HS-27A (cell line): ENCODE measurements around the gene CORO2B.

ENCODE experiments used
- DNase-seq: peaks from one replicate; pipeline ENCODE4 v3.0.0-alpha.2; 2012; ENCODE audit warnings: low read depth, missing footprints

The CORO2B gene

DNA sequence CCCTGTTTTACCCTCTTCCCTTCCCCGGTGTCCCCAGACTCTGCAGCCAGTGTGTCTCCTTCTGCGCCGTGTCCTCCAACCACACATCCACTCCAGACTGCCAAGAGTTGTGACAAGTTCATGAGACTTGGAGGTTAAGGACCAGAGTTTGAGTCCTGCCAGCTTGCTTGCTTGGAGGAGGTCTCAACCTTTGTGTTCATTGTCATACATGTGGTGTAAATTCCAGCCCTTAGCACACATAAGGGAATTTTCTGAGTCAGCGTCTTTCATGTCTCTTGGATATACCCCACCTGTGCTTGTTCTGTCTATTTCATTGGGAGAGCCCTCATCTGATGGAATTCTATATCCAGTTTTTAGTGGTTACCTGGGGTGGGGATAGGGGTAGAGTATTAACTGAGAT lies 13.3 kb downstream of the CORO2B start:
- DNase-seq = no peak

DNA sequence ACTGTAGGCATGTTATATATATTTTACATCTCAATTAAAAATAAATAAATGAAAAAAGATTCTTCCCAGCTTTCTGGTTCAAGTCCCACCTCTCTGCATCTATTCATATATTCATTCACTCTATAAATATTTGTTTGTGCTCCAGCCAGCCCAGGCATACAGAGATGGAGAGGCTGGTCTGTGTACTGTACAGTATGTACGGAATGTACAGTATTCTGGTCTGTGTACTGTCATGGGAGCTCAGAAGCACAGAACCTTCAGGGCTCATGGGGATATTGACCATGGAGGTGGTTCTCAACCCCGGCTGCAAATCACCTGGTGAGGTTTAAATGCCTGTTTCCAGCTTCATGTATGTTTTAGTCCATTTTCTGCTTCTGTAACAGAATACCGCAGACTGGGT lies 13.8 kb downstream of the CORO2B start:
- DNase-seq = no peak

DNA sequence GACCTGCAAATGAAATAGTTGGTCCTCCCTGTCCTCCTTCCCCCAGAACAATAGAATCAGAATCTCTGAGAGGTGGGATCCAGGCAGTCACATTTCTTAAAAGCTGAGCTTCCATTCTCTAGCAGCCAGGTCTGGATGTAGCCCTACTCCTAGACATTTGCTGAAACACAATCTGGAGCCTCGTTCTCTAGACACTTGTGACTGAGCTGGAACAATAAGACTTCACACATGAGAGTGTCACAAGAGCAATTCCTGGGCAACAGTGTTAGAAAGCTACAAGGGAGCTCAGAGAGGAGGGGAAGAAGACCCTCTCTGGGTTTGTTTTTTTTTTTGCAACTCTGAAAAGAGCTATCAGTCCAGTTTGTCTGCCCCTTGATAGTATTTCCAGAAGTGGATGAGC lies 14.5 kb downstream of the CORO2B start:
- no peak for DNase-seq

DNA sequence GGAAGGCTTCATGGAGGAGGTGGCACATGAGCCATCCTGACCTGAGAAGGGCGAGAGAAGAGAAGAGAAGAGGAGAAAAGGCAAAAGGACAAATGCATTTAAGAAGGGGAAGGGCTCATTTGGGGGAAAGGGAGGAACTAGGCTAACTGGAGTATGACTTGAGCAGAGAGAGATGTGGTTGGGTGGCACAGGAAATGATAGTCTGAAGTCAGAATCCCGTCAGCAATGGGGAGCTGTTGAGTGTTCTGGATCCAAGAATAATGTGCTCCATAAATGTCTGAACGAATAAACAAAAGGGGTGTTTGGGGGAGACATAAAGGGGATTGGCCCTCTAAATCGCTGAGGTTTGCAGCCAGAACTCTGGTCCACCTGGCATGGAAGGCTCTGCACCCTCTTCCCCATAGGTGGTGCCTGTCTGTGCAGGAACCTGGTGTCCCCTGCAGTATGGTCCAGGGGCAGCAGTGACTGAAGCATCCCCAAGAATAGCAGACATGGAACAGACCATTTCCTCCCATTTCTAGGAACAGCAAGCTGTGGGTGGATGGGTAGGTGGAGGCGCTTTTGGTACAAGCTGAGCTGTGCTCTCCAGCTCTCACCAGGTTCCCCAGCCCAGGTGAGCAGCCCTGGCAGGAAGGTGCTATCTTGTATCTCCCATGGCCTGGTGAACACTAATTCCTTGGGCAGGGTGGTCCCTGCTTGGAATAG lies 15.2 kb downstream of the CORO2B start:
- no peak for DNase-seq

DNA sequence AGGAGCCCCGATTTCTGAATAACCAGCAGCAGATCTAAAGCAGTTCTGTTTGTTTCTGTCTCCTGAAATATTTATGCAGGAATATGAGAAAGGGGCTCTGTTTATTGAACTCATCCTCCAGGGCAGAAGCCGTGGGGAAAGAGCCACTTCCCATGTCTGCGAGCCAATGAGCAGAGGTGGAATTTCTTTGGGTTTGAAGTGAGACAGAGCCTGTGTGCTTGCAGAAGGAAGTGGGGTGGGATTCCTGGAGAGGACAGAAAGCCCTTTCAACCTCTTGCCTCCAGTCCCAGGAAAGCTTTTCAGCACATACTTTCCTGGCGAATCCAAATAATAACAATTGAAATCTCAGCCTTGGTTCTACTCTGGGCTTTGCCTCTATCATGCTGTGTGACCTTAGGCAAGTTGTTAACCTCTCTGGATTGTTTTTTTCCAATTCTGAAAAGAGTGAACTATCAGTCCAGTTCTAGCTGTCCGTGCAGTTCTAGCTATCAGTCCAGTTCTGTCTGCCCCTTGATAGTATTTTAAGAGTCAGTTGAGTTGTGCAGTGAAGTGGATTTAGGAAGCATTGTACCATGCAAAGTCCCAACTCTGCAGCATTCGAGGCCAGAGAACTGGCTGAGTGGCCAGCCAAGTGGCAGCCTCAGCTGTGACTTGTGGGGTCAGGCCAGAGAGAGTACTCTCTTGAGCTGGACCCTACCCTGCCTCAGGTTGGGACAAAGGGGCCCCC lies 15.9 kb downstream of the CORO2B start:
- no peak for DNase-seq

DNA sequence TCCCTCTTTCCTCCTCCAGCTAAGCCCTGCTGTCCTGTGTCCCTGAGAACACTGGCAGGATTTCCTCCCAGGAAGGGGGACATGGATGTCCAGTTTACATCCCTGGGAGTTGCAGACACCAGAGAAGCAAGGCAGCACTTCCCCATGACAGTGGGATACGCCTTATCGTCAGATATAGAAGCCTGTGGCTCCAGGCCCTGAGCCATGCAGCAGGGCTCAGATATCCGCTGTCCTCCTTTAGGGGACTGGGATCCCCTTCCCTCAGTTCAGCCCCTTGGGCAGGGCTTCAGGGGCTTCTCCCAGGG lies 16.4 kb downstream of the CORO2B start:
- no peak for DNase-seq

DNA sequence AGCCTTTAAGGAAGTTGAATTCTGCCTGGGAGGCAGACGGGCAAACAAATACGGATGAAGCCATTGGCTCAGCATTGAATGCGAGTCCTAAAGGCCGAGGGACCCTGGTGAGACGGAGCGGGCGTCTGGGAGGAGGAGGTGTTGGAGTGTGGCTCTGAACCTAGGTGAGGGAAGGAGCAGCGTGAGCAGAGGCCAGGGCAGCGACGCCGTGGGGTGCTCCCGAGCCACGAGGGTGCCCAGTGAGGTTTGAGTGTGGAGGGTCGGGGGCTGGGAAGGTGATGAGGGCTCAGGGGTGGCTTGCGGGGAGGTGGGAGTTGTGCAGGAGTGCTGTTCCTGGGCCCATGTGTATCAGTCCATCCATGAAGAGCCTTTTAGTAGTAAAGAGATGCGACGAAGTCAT lies 17.0 kb downstream of the CORO2B start:
- DNase-seq = no peak

DNA sequence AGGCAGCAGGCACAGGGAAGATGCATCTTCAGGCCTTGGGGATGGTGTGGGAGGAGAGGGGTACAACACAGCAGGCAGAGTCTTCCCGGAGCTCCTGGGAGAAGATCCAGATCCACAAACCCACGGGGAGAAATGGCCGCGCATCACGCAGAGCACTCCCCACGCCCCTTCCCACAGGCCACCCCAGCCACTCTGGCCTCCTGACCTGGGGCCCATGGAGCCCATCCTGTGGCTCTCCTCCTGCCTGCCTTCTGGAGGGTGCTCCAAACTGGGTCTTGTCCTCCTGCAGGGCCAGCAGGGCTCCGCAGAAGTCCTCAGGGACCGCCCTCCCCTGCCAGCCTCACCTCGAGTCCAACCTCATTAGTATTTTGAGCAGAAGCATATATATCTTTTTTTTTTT lies 17.9 kb downstream of the CORO2B start:
- DNase-seq = no peak

DNA sequence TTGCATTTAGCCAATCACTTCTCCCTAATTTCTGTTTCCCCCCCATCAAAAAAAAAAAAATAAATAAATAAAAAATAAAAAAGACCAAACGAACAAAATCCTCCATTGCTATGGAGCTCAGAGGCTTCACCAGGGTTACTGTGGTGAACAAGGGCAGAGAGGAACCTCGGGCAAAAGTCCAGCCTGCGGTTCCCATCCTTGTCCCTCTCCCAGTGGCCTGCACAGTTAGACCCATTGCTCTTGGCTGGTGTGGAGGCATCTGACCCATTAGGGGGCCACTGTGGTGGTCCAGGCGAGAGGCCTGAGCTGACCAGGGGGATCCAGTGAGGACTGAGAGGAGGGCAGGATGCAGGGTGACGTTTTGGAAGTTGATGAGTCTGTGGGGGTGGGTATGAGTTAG lies 18.8 kb downstream of the CORO2B start:
- DNase-seq = no peak

DNA sequence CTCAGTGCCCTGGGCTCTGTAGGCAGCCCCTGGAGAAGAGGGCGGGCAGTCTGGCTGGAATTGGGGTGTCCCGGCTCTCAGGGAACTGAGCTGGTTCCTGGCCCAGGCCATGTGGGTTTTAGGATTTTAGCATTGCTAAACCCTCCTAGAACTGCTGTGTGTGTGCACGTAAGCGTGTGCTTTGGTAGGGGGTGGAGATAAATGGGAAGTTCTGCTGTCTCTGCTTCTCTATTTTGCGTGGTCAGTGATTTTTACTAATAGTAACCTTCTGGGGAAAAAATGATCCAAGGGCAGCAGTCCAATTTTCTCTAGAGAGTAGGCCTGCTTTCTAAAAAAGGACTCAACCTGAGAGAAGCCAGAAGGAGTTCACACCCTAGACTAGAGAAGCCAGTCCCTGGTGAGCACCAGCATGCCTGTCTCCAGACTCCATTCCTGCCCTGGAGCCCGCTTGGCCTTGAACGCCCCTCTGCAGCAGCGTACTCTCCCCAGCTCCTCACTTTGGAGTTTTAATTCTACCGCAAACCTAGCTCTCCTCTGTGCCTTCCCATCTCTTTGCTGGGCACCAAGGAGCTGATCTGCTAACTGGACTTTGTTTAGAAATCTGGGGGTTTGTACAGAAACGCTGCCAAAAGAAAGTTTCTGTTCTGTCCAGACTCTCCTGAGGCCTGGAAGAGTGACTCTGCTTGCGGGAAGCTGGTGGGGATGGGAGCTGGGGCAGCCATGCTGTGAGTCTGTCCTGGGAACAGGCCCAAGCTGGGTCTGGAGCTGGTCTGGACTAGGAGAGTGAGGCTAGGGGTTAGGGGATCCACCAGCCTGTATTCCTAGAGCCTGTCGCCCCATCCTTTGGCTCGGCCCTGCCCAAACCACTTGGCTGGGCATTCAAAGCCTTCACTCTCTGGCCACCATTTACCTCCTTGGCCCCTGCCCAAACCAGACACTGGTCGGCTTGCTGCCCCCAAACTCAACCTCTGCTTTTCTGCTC lies 19.7 kb downstream of the CORO2B start:
- DNase-seq = no peak

DNA sequence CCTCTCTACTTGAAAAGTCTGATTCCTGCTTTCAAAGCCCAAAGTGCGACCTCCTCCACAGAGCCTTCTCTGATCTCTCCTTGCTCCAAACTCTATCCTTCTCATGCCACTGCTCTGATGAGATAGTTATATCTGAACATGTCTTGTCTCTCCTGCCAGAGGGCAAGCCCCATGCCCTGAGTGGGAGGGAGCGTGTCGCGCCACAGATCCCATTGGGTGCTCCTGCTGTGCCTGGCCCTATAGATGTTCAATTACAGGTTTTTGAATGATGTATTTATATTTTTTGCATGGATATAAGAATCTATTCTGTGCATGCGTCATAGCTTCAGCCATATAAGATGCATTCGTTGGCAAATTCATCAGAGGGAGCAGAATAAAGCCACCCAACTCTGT lies 20.4 kb downstream of the CORO2B start:
- DNase-seq = no peak

DNA sequence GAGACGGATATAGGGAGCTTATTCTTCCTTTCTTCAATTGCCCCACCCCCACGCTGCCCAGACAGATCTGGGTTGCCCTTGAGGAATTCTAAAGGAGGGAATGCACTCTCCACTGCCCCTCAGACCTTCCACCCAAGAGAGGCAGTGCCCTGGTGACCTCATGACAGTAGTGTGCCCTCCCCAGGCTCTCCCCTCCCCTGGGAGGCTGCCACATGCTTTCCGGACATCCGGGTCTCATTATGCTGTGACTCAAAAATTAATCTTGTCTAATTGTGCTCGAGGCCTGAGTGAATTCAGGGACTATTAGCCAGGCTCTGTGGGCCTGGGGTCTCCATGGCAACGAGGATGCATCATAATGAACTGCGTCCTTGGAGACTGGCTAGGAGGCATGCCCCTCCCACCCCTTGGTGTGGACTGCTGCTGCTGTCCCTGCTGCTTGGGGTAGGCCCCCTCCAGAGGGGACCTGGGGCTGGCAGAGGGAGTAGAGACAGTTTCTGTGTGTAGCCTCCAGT lies 20.8 kb downstream of the CORO2B start:
- no peak for DNase-seq

DNA sequence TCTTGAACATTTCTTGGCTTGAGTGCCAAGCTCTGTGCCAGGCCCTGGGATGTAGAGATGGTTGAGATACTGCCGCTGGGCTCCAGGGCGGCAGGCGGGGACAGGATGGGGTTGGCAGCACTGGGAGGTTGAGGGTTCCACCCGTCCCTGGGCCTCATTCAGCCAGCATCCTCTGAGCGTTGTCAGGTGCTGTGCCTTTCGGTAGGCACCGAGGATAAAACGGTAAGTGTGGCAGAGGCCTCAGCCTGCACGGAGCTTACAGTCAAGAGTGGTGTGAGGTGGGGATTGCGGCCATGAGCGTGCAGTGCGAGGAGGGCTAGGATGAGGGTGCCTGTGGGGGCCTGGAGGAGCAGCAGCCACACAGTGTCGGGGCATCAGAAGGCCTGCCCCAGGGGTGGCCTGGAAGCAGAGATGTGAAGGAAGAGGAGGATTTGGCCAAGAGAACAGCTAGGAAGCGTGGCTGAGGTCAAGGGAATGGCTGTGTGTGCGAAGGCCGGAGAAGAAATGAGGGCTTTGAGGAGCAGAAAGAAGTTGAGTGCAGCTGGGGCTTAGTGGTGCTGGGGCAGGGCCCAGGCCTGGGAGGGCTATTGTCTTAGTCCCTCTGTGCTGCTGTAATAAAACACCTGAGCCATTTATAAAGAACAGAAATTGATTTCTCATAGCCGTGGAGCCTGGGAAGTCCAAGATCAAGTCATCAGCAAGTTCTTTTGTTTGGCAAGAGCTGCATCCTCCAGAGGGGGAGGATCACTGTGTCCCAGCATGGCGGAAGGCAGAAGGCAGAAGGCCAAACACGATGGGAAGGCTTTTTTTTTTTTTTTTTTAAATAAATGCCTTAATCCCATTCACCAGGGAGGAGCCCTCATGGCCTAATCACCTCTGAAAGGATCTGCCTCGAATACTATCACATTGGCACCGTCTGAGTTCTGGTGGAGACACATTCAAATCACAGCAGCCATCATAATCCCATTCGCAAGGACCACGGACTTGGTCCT lies 22.7 kb downstream of the CORO2B start:
- no peak for DNase-seq

DNA sequence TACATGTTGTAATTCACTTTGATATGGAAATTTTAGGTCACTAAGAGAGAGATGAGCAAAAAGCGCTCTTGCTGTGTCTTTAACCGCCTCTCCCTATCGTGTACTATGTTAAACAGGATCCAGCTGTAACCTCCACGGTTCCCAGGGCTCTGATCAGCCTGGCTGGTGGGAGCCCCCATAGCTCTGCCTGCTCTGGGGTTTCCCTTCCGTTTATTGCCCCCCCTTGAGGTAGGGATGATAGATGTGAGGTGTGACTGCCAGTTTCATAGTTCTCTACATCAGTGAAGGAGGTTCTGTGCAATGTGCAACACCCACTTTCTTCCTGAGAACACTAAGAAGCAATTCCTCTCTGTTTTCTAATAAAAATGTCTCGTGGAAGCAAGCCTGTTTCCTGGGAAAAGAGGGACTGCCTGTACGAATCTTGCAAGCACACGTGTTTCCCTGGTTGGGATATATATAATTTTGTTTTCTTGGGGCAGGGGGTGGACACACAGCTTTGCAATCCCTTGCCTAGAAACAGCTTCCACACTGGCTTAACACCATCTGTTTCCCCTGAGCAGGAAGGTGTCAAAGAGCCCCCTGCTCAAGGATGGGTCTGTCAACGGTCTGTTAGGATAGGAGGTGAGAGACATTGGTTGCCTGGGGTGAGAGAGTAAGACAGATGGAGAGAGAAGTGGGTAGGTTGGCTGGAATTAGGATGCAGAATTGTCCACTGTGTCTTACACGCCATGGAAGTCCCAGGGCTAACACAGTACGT lies 23.8 kb downstream of the CORO2B start:
- DNase-seq = no peak

DNA sequence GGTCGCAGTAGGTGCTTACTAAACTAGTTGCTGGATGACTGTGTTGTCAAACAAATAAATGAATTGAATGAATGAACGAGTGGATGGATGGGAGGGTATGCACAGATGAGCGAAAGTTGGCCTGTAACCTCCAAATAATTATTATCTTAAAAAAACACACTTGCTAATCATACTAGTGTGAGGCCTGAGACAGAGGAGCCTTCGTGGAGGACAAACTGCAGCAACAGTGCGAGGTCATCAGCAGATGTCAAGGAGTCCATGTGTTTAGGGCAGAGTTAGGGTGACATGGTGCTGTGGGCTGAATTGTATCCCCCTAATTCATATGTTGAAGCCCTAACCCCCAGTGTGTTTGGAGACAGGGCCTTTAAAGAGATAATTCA lies 24.4 kb downstream of the CORO2B start:
- no peak for DNase-seq

DNA sequence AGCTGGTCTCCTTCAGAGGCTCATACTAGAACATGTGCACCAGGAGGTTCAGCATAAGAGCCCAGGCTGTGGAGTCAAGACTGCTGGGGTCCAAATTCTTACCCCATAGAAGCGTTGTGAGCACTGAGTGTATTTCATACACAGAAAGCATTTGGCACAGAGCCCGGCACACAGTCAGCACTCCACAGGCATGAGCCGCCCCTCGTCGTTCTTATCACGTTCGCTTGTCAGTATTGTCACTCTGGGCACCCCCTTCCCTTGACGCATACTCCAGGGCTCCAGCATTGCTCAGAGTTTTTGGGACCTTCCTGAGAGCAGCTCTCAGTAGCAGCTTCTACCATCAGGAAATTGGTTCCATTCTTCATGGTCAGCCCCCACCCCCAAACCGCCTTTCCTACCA lies 25.2 kb downstream of the CORO2B start:
- no peak for DNase-seq

DNA sequence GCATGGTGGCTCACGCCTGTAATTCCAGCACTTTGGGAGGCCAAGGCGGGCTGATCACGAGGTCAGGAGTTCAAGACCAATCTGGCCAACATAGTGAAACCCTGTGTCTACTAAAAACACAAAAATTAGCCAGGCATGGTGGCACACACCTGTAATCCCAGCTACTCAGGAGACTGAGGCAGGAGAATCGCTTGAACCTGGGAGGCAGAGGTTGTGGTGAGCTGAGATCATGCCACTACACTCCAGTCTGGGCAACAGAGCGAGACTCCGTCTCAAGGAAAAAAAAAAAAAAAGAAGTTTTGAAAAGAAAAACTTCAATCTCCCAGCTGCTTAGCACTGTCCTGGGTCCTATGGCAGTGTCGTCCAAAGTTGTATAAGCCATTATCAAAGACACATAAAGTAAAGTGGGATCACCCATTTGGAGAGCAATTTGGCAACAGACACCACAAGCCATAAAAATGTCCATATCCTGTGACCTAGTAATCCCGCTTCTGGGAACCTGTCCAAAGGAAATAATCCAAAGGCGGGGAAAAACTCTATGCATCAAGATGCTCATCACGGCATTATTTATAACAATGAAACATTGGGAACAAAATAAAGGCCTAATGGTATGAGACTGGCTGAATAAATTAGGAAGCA lies 26.2 kb downstream of the CORO2B start:
- DNase-seq = peak; percentile 49

DNA sequence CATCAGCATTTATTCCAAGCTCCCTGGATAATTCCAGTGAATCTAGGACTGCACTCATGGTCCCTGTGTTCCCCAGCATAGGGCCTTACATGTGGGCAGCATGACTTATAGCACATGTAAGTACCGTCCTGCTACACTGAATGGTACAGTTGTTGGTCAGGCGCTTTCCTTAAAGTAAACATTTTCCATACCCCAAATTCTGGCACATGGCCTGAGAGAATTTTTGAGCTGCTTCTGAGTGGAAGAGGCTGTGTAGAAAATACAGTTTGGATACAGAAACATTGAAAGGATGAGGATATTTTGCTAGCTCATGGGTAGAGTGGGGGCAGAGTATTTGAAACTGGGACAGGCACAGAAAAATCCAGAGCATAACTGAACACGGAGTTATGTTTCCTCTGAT lies 27.6 kb downstream of the CORO2B start:
- no peak for DNase-seq

DNA sequence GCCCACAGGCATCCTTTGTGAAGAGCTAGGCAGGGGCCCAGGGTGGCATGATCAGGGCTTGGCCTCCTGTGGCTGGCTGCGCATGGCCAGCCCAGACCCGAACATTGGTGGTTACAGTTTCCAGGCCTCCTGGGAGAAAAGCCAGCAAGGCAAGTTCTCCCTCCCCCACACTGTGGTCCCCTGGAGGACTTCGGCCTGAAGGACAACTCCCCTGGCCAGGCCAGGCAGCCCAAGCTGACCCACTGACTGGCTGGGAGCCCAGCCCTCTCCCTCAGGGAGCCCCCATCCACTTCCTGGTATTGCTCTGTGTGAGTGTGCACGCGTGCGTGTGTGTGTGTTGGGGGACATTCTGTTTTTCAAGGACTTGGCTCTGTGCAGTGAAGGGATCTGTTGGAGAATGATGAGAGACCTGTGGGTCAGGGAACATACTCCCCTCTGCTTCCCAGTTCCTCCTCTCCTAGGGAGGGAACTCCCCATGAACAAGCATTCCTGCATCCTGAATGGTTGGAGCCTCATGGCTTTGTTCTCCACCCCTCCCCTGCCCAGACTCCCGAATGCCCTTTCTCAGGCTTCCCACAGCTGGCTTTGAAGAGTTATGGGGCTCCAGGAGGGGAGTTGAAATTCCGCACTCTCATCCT lies 29.5 kb downstream of the CORO2B start:
- no peak for DNase-seq

DNA sequence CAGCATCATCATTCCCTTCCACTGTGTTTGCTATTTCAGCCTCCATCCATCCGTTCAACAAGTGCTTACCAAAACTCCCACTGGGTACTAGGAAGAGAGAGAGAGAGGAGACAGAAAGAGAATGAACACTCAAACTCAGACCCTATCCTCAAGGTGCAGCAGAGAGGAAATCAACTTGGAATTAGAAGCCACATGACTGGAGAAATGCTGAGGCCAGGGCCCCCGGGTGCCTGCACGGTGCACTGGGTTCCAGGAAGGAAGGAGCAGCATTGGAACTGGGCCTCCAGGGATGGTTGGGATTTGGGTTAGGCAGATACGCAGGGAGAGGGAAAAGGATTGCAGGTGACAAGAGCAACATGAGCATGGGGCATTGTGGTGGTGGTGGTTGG lies 30.0 kb downstream of the CORO2B start:
- DNase-seq = no peak
